Mucosa of descending colon (tissue), 3 donors: ENCODE measurements around the gene ZNF785. TPM values are rescaled to one million over a fixed set of nuclear protein-coding genes. Genes with fewer than 3 reads are reported as not detected.

ENCODE experiments used
- ATAC-seq: fragments of 200-7000 bp; cut with Tn5 transposase; one replicate; pipeline ENCODE4 v1.9.1; 2020; ENCODE audit warnings: mild to moderate bottlenecking, moderate library complexity
- DNase-seq, 3 donors: peaks; one replicate each; pipeline ENCODE4 v3.0.0-alpha.2; 2020
- H3K36me3 ChIP-seq: fragments of 200-600 bp; one replicate; pipeline ENCODE4 v1.8.0; 2021; ENCODE audit warnings: low read depth, mild to moderate bottlenecking
- H3K4me1 ChIP-seq: fragments of 200-600 bp; one replicate; pipeline ENCODE4 v1.8.0; 2021; ENCODE audit warnings: low read depth, mild to moderate bottlenecking
- H3K4me3 ChIP-seq: fragments of 200-600 bp; one replicate; pipeline ENCODE4 v1.8.0; 2021; ENCODE audit warnings: mild to moderate bottlenecking
- H3K9me3 ChIP-seq: fragments of 200-600 bp; one replicate; pipeline ENCODE4 v1.8.0; 2021; ENCODE audit warnings: mild to moderate bottlenecking
- CTCF ChIP-seq: fragments of 200-600 bp; IDR thresholded peaks from one replicate; pipeline ENCODE4 v1.8.0; 2022; ENCODE audit warnings: antibody characterized with exemption, mild to moderate bottlenecking
- intact Hi-C, 2 donors: fragments of 100-400 bp; cut with DNase I in 1 of 2; cut with micrococcal nuclease in 1 of 2; formaldehyde crosslinking; loops; one replicate each; pipeline versions ENCODE4 v1.11.0 to v1.11.1; 2022; cut with DNase I, micrococcal nuclease
- total RNA-seq, 3 donors: library from RNA; stranded (reverse); fragmentation: NEBNext Ultra II Directional in 2 of 3; extraction: Animal tissue kit (Norgen Biotek cat#: 25700) in 2 of 3; gene quantifications; one replicate each; pipeline versions ENCODE4 v1.2.1 to v1.2.4, GENCODE V29; 2021 to 2023
- donor health status: DM: no; HTN: no; CAD: no; lungs with moderate emphysema.
- donor health status: DM: no; HTN: no; CAD: no.
- donor health status: DM: no; HTN: yes; CAD: no.

ZNF785 gene
- total RNA-seq, 3 donors from 2014 or later = 14.7 to 28.4 (median 24.8) TPM

GRCh38 chr16:30567160-30567990 is 18.1 kb downstream of the ZNF785 start:
- TF ChIP-seq CTCF = no peak
- H3K9me3 ChIP-seq = no peaks in the 10 kb centered on the region
- H3K4me1 ChIP-seq = peaks cover 24% of the 10 kb centered on the region
- intact Hi-C loops = no loop called here
- H3K4me3 ChIP-seq = no peak overlapping the region
- DNase-seq (peak in 1 of 3 donors; percentile 31), ATAC-seq (no peak)
- H3K36me3 ChIP-seq = no peaks in the 10 kb centered on the region

DNA sequence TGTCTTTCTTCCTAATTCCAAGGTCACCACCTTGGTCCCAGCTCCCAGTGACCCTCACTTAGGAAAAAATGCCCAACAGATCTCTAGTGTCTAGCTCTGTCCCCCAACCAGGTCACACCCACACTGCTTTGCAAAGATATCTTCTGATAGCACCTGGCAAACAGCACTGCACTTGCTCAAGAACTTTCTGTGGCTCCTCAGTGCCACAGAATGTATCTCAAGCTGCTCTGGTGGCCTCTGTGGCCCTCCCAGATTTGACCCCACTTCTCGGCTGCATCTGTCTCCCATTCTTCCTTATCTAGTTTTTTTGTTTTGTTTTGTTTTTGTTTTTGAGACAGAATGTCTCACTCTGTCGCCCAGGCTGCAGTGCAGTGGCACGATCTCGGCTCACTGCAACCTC is 19.0 kb downstream of the ZNF785 start:
- Histone ChIP-seq H3K4me1 (peaks cover 27% of the 10 kb centered on the region), H3K4me3 (no peak overlapping the region), H3K9me3 (no peaks in the 10 kb centered on the region), H3K36me3 (no peaks in the 10 kb centered on the region)
- intact Hi-C loops = no loop called here
- DNase-seq (no peak), ATAC-seq (no peak)
- no peak for TF ChIP-seq CTCF

GRCh38 chr16:30565984-30566383 is 19.5 kb downstream of the ZNF785 start:
- Histone ChIP-seq H3K9me3 (no peaks in the 10 kb centered on the region), H3K36me3 (no peaks in the 10 kb centered on the region), H3K4me3 (no peak overlapping the region), H3K4me1 (peaks cover 27% of the 10 kb centered on the region)
- intact Hi-C loops = no loop called here
- ATAC-seq = no peak
- DNase-seq = no peak
- TF ChIP-seq CTCF = no peak

- H3K36me3 ChIP-seq = no peaks in the 10 kb centered on the region
- TF ChIP-seq CTCF = no peak
- peaks cover 25% of the 10 kb centered on the region for H3K4me1 ChIP-seq
- intact Hi-C loops = no loop called here
- no peak overlapping the region for H3K4me3 ChIP-seq
- ATAC-seq = no peak
- no peaks in the 10 kb centered on the region for H3K9me3 ChIP-seq
- DNase-seq = no peak
These were observed 20.0 kb downstream of the ZNF785 start for GRCh38 chr16:30565526-30565925.

GRCh38 chr16:30562021-30562420 is 23.5 kb downstream of the ZNF785 start:
- intact Hi-C loops = no loop called here
- ATAC-seq (peak; percentile 26), DNase-seq (peak; percentile 70 to 79 (median 73))
- Histone ChIP-seq H3K4me3 (no peak overlapping the region), H3K4me1 (peaks cover 9% of the 10 kb centered on the region), H3K9me3 (no peaks in the 10 kb centered on the region), H3K36me3 (no peaks in the 10 kb centered on the region)
- no peak for TF ChIP-seq CTCF
